GM19372 (cell line): ENCODE data around the gene EGFLAM.

ENCODE experiments used
- ATAC-seq: cut with Tn5 transposase; IDR thresholded peaks from one replicate; pipeline ENCODE4 v1.9.1; 2021; ENCODE audit warnings: mild to moderate bottlenecking, low read depth, moderate library complexity; ENCODE audit not compliant: unreplicated experiment

EGFLAM gene

DNA sequence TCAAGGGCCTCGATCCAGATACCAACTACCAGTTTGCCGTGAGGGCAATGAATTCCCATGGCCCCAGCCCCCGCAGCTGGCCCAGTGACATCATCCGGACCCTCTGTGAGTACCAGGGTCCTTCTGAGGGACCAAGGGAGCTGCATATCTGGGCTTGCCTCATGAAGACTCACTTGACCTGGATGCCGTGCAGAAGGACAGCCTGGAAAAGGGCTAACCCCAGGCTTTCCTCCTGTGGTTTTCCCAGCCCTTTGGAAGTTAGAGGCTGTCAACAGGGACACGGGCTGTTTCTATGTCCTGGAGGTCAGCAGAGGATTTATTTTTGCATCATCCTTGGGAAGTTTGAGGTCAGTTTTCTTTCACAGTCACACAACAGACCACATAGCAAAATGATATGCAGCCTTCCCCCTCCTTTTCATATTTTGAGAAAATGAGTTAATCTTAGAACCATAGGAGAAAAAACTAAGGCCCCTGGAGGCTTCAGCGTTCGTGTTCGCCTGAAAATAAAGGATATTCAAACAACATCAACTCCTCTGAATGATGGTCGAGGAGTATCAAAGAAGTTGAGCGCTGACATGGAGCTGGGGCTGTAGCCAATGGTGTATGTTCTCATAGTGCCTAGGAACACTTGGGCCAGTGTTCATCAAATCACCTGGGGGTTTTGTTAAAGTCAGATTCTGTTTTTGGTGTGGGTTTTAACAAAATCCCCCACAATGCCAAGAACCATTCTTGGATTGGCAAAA lies 112.2 kb downstream of the EGFLAM start:
- no peak for ATAC-seq

DNA sequence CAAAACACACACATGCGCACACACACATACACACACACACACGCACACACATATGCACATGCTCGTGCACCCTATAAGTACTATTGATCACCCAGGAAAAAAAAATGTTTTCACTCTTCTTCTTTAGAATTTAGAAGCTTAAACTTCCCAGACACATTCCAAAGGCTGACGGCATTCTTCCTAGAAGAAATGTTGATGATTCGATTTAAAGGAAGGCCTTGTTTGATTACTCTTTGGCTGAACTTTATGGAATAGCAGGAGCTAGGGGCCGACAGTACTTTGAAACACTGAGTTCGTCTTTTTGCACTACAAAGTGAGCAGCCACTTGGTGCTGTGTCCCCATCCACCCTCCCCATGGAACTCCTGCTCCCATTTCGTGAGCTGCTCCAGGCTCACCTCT lies 113.2 kb downstream of the EGFLAM start:
- ATAC-seq, result no peak

DNA sequence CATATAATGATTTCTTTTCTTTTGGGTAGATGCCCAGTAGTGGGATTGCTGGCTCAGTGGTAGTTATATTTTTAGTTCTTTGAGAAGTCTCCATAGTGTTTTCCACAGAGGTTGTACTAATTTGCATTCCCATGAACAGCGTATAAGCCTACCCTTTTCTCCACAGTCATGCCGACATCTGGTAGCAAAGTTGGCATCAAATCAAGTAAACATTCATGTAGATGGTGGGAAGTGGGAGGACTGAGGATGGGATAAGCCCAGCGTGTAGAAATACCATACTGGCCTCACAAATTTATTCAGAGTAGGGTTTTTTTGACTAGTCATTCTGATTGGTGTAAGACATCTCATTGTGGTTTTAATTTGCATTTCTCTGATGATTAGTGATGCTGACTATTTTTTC lies 115.4 kb downstream of the EGFLAM start:
- ATAC-seq, result no peak

DNA sequence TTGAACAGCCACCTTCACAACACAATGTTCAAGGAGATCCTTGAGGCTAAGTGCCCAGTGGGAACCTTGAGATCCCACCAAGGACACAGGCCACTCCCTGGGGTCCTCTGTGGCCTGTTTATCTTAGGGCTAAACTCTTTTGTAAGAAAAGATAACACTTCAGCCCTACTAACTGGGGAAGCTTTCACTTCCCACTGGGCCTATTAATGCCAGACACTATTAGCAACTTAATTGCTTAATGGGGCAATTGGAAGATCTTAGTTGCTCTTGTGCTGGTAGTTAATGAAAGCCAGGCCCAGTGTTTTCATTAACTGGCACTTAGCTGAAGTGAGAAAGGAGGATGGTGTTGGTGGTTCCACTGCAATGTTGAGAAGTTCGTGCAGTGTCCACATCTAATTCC lies 117.1 kb downstream of the EGFLAM start:
- ATAC-seq, result no peak

DNA sequence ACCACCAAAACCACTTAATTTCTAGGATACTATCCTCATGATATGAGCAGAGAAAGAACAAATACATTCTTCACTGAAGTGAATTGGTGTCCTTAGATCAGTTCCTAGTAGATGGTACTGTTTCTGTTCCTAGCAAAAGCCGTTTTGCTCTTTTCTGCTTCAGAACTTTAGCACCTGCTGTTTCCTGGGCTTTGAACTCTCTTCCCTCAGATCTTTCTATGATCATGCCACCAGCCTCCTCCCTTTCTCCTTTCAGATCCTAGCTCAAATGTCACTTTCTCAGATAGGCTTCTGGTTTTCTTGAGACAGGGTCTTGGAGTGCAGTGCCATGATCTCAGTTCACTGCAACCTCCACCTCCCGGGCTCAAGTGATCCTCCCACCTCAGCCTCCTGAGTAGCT lies 118.0 kb downstream of the EGFLAM start:
- ATAC-seq, result no peak

DNA sequence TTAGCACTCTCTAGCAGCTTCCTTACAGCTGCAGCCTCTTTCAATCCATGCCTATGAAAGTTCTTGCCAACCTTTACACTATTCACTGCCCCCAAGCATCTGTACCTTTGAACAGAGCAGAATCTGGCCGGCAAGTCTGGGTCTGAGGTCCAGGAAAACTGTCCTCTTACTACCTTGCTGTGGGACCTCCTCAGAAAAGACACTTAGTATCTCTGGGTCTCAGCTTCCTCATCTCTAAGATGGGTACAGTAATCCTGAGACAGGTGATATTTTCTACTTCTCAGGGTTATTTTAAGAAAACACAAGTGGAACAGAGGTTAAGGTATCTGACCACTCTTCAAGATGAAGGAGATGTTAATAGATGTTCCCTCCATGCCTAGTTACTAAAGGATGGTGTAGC lies 120.2 kb downstream of the EGFLAM start:
- no peak for ATAC-seq

GRCh38 chr5:38379350-38379937 lies 121.1 kb downstream of the EGFLAM start:
- no peak for ATAC-seq

GRCh38 chr5:38380537-38380936 lies 122.2 kb downstream of the EGFLAM start:
- no peak for ATAC-seq

GRCh38 chr5:38381361-38381760 lies 123.0 kb downstream of the EGFLAM start:
- no peak for ATAC-seq

- peak; percentile 97 for ATAC-seq
Measured at GRCh38 chr5:38382898-38383297, 124.5 kb downstream of the EGFLAM start.

DNA sequence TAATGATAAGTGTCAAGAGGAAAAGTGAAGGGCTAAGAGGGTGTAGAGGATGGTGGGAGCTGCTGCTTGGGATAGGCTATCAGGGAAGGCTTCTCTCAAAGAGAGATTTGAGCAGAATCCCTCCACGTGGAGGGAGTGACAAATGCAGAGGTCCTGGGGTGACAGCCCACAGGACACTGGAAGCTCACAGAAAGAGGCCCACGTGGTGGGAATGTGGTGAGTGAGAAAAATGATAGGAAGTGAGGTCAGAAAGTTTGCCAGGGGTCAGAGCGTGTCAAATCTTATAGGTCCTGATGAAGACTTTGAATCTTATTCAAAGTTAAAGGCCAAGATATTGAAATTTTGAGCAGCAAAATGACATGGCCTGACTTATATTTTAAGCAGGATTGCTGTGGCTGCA lies 125.3 kb downstream of the EGFLAM start:
- no peak for ATAC-seq

DNA sequence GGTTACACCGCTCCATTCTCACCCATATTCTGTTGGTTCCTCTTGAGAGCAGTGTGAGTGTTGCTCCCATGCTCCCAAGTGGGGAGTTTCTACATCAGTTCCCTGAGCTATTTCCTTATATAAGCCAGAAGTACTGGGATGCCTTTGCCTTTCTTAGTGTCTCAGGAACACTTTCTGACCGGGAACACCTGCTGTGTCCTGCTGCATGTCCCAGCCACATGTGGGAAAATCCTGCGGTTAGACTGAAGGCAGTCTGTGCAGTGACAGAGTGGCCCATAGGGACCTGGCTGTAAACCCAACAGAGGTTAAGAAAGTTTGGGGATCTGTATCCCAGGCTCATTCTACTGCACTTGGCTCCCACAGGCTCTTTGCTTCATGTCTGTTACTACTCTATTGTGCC lies 126.0 kb downstream of the EGFLAM start:
- no peak for ATAC-seq

DNA sequence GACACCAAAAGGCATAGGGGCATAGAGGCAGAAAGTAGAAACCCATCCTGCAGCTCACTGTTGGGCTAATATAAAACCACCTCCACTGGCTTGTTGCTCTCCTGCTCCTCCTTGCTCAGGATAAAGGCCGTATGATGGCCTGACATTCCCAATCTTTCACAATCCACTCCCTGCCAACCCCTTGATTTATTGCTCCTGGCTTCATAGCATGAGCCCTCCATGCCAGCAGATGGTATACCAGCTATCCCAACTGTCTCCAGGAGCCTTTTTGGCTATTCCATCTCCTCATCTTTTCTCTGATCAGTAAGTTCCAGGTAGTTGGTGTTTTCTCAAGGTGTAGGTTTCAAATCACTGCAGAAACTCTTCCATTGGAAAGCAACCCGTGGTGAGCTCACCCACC lies 128.8 kb downstream of the EGFLAM start:
- no peak for ATAC-seq

- no peak for ATAC-seq
Measured at GRCh38 chr5:38393636-38394035, 135.3 kb downstream of the EGFLAM start.

GRCh38 chr5:38396766-38397165 lies 138.4 kb downstream of the EGFLAM start:
- ATAC-seq, result no peak

DNA sequence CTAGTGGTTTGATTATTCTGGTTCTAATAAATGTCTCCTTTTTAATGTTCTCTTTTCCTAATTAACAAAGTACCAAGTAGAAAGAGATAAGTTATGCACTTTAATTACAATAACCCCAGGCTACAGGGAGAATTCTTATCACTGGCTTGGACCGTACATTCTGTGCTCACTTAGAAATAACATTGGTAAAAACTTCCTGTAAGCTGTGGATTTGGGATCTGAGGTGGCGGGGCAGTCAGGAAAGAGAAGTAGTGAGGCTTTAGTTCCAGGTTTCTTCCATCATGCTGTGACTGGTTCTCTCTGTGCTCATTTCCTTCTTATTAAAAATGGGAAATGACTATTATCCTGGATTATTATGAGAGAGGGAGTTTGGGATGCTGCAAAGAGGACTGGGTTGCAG lies 142.0 kb downstream of the EGFLAM start:
- no peak for ATAC-seq

DNA sequence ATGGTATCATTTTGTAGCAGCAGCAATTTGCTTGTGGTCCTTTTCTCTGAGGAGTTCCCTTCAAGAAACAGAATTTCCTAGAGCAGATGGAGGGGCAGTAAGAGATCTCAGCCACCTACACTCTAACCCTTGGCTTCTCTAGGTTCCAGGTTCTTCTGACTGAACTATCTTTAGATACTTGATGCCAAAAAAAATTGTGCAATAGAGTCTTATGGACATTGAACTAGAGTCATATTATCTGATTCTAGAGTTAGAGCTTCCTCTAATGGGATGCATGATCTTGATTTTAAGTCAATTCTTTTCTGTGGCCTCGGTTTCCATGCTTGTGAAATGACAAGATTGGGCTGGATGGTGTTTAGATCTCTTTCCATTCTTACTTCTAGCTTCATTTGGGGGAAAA lies 142.8 kb downstream of the EGFLAM start:
- no peak for ATAC-seq

DNA sequence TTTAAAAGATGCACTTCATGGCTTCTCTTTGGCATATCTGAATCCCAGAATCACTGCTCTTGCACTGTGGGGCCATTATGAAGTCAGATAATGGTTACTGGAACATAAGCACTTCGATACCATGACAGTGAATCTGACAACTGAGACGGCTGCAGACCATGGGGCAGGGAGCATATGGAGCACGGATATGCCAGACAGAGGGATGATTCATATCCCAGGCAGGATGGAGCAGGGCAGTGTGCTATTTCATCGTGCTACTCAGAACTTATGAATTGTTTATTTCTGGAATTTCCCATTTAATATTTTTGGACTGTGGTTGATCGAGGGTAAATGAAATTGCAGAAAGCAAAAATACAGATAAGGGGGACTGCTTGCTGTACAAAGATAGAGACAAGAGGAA lies 145.0 kb downstream of the EGFLAM start:
- no peak for ATAC-seq

DNA sequence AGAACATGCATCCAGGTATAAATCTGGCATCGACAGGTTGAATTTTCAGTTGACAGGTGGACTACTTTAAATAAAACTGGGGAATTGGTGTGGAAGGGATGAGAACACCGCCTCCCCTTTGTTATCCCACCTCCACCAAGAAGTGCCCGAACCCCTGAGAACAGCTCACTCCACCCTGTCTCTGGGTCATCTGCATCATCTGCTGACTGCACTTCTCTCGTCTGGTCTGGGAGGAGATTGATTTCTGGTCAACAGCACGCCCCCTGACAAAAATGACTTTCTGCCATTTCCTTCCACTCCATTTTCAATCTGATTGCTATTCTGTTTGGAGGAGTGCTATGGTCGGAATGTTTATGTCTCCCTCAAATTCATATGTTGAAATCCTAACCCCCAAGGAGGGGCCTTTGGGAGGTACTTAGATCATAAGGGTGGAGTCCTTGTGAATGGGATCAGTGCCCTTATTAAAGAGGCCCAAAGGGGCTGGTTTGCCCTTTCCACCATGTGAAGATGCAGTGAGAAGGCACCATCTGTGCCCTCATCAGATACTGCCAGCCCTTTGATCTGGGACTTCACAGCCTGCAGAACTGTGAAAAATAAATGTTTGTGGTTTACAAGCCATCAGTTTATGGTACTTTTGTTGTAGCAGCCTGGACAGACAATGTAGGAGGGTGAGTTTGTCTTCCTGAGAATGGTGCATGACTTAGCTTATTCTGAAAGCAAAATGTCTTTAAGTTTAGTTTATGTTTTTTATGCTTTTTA lies 145.7 kb downstream of the EGFLAM start:
- ATAC-seq, result no peak

DNA sequence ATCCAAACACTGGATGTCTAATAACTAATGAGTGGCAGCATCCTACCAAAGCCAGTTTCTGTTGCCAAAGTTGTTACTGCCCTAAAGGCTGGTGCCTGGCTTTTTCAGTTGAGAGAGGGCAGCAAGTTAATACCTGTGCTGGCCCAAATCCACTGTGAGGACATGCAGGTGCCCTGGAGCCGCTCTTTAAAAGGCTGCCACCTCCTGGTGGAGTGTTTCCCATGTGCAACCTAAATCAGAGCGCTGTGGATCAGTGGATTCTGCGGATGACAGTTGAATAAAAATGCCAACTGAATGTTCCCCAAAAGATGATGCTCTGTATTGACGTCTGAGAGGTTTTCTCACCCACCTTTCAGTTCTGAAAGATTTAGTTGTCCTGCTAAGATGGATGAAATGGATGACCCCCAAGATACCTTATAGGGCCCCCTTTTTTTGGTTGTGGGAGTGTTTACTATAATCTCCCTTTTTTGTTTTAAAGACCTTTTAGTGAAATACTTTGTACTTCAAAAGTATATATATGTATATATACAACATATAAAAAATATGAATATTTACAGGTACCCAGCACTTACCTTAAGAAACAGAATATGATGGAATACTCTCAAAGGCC lies 146.4 kb downstream of the EGFLAM start:
- ATAC-seq, result no peak

DNA sequence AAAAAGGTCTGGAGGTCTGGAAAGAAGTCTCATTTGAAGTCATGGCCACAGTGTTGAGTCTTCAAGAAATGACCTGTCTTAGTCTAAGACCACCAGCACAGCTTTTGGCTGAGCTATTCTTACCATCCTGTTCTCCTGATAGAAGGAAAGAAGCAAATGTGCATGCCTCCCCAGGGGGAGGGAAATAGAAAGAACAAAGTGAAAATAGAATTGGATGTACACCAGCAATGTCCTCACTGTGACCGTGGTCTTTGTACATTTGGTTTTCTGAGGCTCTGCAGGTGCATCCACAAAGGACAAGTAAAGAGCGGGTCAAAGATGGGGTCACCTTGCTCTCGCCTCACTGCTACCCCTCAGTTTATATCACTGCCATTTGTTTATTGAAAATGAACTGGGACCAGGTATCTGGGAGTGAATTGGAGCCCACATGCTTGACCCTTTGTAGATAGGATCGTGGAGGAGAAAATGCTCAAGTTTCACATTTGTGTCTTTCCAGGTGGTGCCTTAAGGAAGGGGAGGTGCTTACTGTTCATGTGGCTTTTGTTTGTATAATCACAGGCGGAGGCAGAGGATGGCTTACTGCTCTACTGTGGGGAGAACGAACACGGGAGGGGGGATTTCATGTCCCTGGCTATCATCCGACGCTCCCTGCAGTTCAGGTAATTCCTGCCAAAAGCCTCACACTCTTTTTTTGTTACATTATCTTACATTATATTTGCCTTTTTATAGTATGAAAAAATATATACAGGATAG lies 150.3 kb downstream of the EGFLAM start:
- ATAC-seq, result no peak
